KMS-11 (cell line): ENCODE data around the gene JOSD2.

Experiments used
- H2AFZ ChIP-seq: fragments of 200-600 bp; sonication (generic); 2 replicates; pipeline ENCODE4 v1.6.1; 2016; ENCODE audit warnings: antibody characterized with exemption, mixed run types, low read depth
- H3K27ac ChIP-seq: fragments of 200-600 bp; sonication (generic); 2 replicates; pipeline ENCODE4 v1.6.1; 2016; ENCODE audit warnings: mild to moderate bottlenecking, mixed run types
- H3K27me3 ChIP-seq: fragments of 200-600 bp; sonication (generic); 2 replicates; pipeline ENCODE4 v1.6.1; 2017; ENCODE audit warnings: mild to moderate bottlenecking, low read depth, mixed run types, moderate library complexity; ENCODE audit not compliant: insufficient read depth
- H3K36me3 ChIP-seq: fragments of 200-600 bp; sonication (generic); 2 replicates; pipeline ENCODE4 v1.6.1; 2017; ENCODE audit warnings: mild to moderate bottlenecking, mixed run types; ENCODE audit not compliant: insufficient read depth
- H3K4me1 ChIP-seq: fragments of 200-600 bp; sonication (generic); 2 replicates; pipeline ENCODE4 v1.6.1; 2016; ENCODE audit warnings: mild to moderate bottlenecking, low read depth, mixed run types; ENCODE audit not compliant: poor library complexity, severe bottlenecking
- H3K4me2 ChIP-seq: fragments of 200-600 bp; sonication (generic); 2 replicates; pipeline ENCODE4 v1.7.0; 2016; ENCODE audit warnings: mild to moderate bottlenecking, mixed run types
- H3K4me3 ChIP-seq: fragments of 200-600 bp; sonication (generic); IDR thresholded peaks from 2 replicates; pipeline ENCODE4 v1.6.1; 2017; ENCODE audit warnings: low read depth, low read length, mixed read lengths; ENCODE audit not compliant: insufficient read depth
- H3K79me2 ChIP-seq: fragments of 200-600 bp; sonication (generic); 2 replicates; pipeline ENCODE4 v1.6.1; 2016; ENCODE audit warnings: low read depth, mixed run types; ENCODE audit not compliant: insufficient read depth
- H3K9ac ChIP-seq: fragments of 200-600 bp; sonication (generic); 2 replicates; pipeline ENCODE4 v1.6.1; 2016; ENCODE audit warnings: mild to moderate bottlenecking, mixed run types
- H4K20me1 ChIP-seq: fragments of 200-600 bp; sonication (generic); 2 replicates; pipeline ENCODE4 v1.6.1; 2016; ENCODE audit warnings: mild to moderate bottlenecking, mixed run types; ENCODE audit not compliant: insufficient read depth
- TF ChIP-seq, protein P1 (sequence below): fragments of 200-600 bp; sonication (generic); conservative IDR thresholded peaks from 2 replicates; pipeline ENCODE4 v1.6.1; 2017; ENCODE audit warnings: low read depth, mild to moderate bottlenecking, antibody characterized with exemption, low read length, moderate library complexity, mixed read lengths

Gene JOSD2

DNA sequence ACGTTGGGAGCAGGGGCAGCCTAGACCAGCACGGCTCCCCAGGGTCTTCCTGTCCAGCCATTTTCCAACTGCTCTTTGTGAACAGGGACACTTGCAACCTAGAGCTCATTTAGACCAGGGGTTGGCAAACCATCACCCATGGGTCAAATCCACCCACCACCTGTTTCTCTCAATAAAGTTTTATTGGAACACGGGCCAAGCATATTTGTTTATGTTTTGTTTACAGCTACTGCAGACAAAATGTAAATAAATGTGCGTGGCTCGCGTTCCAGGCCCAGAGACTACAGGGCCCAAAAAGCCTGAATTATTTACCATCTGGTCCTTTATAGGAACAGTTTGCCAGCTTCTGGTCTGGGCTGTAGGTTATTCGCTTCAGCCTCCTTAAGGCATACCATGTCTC lies 48.0 kb downstream of the JOSD2 start:
- H3K36me3 ChIP-seq, result no peaks in the 10 kb centered on the region
- H3K9ac ChIP-seq, result no peak overlapping the region
- H3K4me3 ChIP-seq, result no peak overlapping the region
- H3K4me2 ChIP-seq, result no peak overlapping the region
- H3K27me3 ChIP-seq, result peaks cover 50% of the 10 kb centered on the region
- no peaks in the 10 kb centered on the region for H3K4me1 ChIP-seq
- TF ChIP-seq, protein P1, sequence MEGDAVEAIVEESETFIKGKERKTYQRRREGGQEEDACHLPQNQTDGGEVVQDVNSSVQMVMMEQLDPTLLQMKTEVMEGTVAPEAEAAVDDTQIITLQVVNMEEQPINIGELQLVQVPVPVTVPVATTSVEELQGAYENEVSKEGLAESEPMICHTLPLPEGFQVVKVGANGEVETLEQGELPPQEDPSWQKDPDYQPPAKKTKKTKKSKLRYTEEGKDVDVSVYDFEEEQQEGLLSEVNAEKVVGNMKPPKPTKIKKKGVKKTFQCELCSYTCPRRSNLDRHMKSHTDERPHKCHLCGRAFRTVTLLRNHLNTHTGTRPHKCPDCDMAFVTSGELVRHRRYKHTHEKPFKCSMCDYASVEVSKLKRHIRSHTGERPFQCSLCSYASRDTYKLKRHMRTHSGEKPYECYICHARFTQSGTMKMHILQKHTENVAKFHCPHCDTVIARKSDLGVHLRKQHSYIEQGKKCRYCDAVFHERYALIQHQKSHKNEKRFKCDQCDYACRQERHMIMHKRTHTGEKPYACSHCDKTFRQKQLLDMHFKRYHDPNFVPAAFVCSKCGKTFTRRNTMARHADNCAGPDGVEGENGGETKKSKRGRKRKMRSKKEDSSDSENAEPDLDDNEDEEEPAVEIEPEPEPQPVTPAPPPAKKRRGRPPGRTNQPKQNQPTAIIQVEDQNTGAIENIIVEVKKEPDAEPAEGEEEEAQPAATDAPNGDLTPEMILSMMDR, result no peak
- no peak overlapping the region for H2AFZ ChIP-seq
- no peaks in the 10 kb centered on the region for H4K20me1 ChIP-seq
- H3K79me2 ChIP-seq, result no peaks in the 10 kb centered on the region
- H3K27ac ChIP-seq, result no peak overlapping the region

DNA sequence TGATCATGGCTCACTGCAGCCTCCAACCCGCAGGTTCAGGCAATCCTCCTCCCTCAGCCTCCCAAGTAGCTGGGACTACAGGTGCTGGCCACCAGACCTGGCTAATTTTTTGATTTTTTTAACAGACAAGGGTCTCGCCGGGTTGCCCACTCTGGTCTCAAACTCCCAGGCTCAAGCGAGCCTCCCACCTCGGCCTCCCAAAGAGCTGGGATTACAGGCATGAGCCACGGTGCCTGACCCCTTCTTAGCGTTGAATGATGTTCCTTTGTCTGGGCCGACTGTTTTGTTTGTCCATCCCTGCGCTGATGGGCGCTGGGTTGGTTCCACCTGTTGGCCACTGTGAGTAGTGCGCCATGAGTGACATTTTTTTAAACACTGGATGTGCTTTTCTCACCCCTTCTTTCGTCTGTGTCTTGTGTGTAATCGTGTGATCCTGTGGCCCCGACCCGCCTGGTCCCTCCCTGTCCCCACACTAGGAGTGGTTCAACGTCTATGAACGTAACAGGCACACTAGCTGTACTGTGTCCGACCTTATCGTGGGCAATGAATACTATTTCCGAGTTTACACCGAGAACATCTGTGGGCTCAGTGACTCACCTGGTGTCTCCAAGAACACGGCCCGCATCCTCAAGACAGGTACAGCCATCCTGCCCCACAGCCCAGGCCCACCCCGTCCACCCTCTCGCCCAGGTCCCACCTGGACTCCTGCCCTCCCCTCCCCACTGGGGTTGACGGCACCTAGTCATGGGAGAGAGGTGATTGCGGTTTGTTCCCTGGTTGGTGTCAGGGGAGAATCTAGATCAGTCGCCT lies 49.7 kb downstream of the JOSD2 start:
- no peak overlapping the region for H3K27ac ChIP-seq
- H3K27me3 ChIP-seq, result peaks cover 53% of the 10 kb centered on the region
- no peaks in the 10 kb centered on the region for H3K79me2 ChIP-seq
- H4K20me1 ChIP-seq, result no peaks in the 10 kb centered on the region
- H2AFZ ChIP-seq, result peak overlapping the region; percentile 48; the same call in 1 of the 2 replicates
- H3K36me3 ChIP-seq, result no peaks in the 10 kb centered on the region
- H3K4me3 ChIP-seq, result no peak overlapping the region
- TF ChIP-seq, protein P1, result peak; percentile 87
- H3K4me2 ChIP-seq, result no peak overlapping the region
- H3K9ac ChIP-seq, result no peak overlapping the region
- no peaks in the 10 kb centered on the region for H3K4me1 ChIP-seq

DNA sequence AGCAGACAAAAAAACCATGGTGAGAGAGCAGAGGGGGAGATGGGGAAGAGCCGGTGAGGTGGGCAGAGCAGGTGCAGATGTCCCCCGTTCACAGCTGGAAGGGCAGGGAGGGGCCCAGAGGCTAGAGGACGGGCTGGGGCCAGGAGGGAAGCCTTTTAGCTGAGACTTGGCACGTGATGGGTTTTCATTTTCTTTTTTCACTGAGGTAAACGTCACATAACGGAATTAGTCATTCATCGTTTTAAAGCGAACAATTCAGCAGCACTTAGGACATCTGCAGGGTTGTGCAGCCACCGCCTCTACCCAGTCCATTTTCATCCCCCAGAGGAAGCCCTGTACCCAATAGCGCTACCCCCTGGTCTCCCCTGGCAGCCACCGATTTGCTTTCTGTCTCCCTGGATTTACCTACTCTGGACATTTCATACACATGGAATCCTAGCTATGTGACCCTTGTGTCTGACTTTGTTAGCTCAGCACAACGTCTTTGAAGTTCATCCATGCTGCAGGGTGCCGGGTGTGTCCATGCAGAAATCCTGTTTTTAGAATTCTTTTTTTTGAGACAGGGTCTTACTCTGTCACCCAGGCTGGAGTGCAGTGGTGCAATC lies 50.7 kb downstream of the JOSD2 start:
- Histone ChIP-seq H3K4me1 (no peaks in the 10 kb centered on the region), H3K4me2 (no peak overlapping the region), H3K4me3 (no peak overlapping the region), H3K9ac (no peak overlapping the region), H3K27me3 (peaks cover 47% of the 10 kb centered on the region), H2AFZ (0 out of 2 replicates have a peak overlapping the region, but pooled peaks have one; percentile 26), H3K27ac (no peak overlapping the region), H4K20me1 (no peaks in the 10 kb centered on the region), H3K36me3 (no peaks in the 10 kb centered on the region), H3K79me2 (no peaks in the 10 kb centered on the region)
- TF ChIP-seq, protein P1, result no peak

DNA sequence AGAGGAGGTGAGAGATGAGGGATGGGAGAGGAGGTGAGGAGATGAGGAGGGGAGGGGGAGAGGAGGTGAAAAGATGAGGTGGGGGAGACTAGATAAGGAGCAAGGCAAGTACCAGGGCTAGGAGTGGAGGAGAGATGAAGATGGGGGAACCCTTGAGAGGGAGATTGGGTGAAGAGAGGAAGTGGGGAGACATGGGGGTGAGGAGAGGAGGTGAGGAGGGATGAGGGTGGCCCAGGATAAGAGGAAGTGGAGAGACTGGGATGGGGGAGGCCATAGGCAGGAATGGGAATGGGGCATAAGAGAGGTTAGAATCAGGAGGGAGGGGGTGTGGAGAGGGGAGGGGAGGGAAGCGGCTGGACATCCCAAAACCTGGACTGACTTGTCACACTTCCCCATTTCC lies 51.4 kb downstream of the JOSD2 start:
- Histone ChIP-seq H4K20me1 (no peaks in the 10 kb centered on the region), H3K9ac (no peak overlapping the region), H3K27ac (no peak overlapping the region), H3K27me3 (peaks cover 48% of the 10 kb centered on the region), H3K4me2 (no peak overlapping the region), H3K36me3 (no peaks in the 10 kb centered on the region), H3K79me2 (no peaks in the 10 kb centered on the region), H2AFZ (no peak overlapping the region), H3K4me3 (no peak overlapping the region), H3K4me1 (no peaks in the 10 kb centered on the region)
- TF ChIP-seq, protein P1, result no peak
